OCI-LY7 (cell line): ENCODE results near the gene DNAH14. TPM values are rescaled to one million over a fixed set of nuclear protein-coding genes. Genes with fewer than 3 reads are reported as not detected.

ENCODE experiments used
- BruUV-seq: library from RNA; stranded (reverse); fragments of 400-500 nt; replicated peaks from 2 replicates; lab custom pipeline; 2021; lab: Mats Ljungman, UMichigan
- CTCF ChIA-PET: fragments of 300-600 bp; sonication (Branson Sonifier 250); formaldehyde crosslinking; loops from one replicate; lab custom pipeline; 2022; ENCODE audit warnings: antibody characterized with exemption; ENCODE audit not compliant: unreplicated experiment; lab: Charles Lee
- POLR2A ChIA-PET: fragments of 300-600 bp; sonication (Branson Sonifier 250); formaldehyde crosslinking; loops from one replicate; lab custom pipeline; 2022; ENCODE audit warnings: antibody characterized with exemption; lab: Charles Lee
- DNase-seq: peaks from one replicate; pipeline ENCODE4 v3.0.0-alpha.2; 2015; ENCODE audit warnings: low spot score
- H2AFZ ChIP-seq: fragments of 200-600 bp; sonication (generic), shearing (Covaris generic); 2 replicates; pipeline ENCODE4 v1.6.1; 2014; ENCODE audit warnings: mild to moderate bottlenecking, antibody characterized with exemption, low read length, moderate library complexity
- H3K27ac ChIP-seq: fragments of 200-600 bp; sonication (generic); 2 replicates; pipeline ENCODE4 v1.5.1; 2014; ENCODE audit warnings: mixed run types, low read depth, mild to moderate bottlenecking, moderate library complexity, low read length, inconsistent platforms; ENCODE audit not compliant: poor library complexity, severe bottlenecking
- H3K36me3 ChIP-seq: fragments of 200-600 bp; sonication (generic); 2 replicates; pipeline ENCODE4 v1.6.1; 2014; ENCODE audit warnings: mild to moderate bottlenecking, antibody characterized with exemption, low read length, moderate library complexity, mixed read lengths; ENCODE audit not compliant: insufficient read depth
- H3K4me1 ChIP-seq: fragments of 200-600 bp; sonication (generic); 2 replicates; pipeline ENCODE4 v1.5.1; 2014; ENCODE audit warnings: mild to moderate bottlenecking, low read length; ENCODE audit not compliant: insufficient read depth, poor library complexity, severe bottlenecking
- H3K4me2 ChIP-seq: fragments of 200-600 bp; sonication (generic); 2 replicates; pipeline ENCODE4 v1.6.1; 2014; ENCODE audit warnings: mild to moderate bottlenecking, low read length
- H3K4me3 ChIP-seq: fragments of 200-600 bp; sonication (generic); 2 replicates; pipeline ENCODE4 v1.5.1; 2014; ENCODE audit warnings: mild to moderate bottlenecking, low read depth, low read length; ENCODE audit not compliant: poor library complexity, severe bottlenecking
- H3K79me2 ChIP-seq: fragments of 200-600 bp; sonication (generic); 2 replicates; pipeline ENCODE4 v1.6.1; 2016; ENCODE audit warnings: low read depth, mild to moderate bottlenecking, low read length, moderate library complexity, mixed read lengths; ENCODE audit not compliant: insufficient read depth
- H3K9me2 ChIP-seq: fragments of 200-600 bp; sonication (generic); 2 replicates; pipeline ENCODE4 v1.6.1; 2016; ENCODE audit warnings: mild to moderate bottlenecking, low read length, mixed read lengths; ENCODE audit not compliant: insufficient read depth
- H3K9me3 ChIP-seq: fragments of 200-600 bp; sonication (generic); 2 replicates; pipeline ENCODE4 v1.6.1; 2014; ENCODE audit warnings: mild to moderate bottlenecking, mixed run types, low read length, mixed read lengths
- H4K20me1 ChIP-seq: fragments of 200-600 bp; sonication (generic); 2 replicates; pipeline ENCODE4 v1.6.1; 2014; ENCODE audit warnings: mild to moderate bottlenecking, antibody characterized with exemption, low read length, moderate library complexity, mixed read lengths; ENCODE audit not compliant: insufficient read depth
- EZH2phosphoT487 ChIP-seq: fragments of 200-600 bp; sonication (generic); IDR thresholded peaks from 2 replicates; pipeline ENCODE4 v1.6.1; 2018; ENCODE audit warnings: low read depth, borderline replicate concordance, mild to moderate bottlenecking, mixed run types, antibody characterized with exemption, low read length, moderate library complexity, mixed read lengths
- intact Hi-C: fragments of 100-400 bp; cut with micrococcal nuclease; formaldehyde crosslinking; loops from one replicate; pipeline ENCODE4 v1.10.0; 2022; ENCODE audit not compliant: unreplicated experiment
- total RNA-seq, 2 experiments: library from RNA; depleted of rRNA in 1 of 2; stranded (reverse); fragments of >200 nt in 1 of 2; shearing (Covaris generic) in 1 of 2; gene quantifications; 2 replicates each; pipeline ENCODE4 v1.2.3, GENCODE V29; 2014 to 2022
- TF ChIP-seq, protein P1 (sequence below): fragments of 200-600 bp; sonication (generic); conservative IDR thresholded peaks from 2 replicates; pipeline ENCODE4 v1.5.1; 2014; ENCODE audit warnings: mild to moderate bottlenecking, antibody characterized with exemption, low read length, moderate library complexity, mixed read lengths

The DNAH14 gene
- total RNA-seq, 2 experiments from 2014 or later: not detected

DNA sequence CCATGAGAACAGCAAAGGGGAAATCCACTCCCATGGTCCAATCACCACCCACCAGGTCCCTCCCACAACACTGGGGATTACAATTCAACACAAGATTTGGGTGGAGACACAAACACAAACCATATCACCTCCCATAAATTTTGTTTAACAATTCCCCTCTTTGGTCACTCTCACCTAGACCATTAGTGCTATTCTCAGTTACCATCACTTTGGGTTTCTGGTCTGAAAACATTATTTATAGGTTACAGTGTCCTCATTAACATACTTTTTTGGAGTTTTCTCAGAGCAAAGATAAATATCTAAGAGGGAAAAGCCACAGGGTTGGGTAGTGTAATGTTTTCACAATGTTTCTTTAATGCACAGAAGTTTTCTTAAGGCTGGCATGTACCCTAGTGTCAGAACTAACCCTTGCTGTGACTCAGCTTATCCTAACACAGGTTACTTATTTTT, 47.7 kb upstream of the DNAH14 start:
- no peaks in the 10 kb centered on the region for H3K79me2 ChIP-seq
- CTCF ChIA-PET: no interaction called here
- POLR2A ChIA-PET: interaction anchor here (0.6 to 0.7 kb wide), 2 partner anchors 28 to 449 kb away, joined by 5 read pairs; no protein-coding TSS in a partner anchor

DNA sequence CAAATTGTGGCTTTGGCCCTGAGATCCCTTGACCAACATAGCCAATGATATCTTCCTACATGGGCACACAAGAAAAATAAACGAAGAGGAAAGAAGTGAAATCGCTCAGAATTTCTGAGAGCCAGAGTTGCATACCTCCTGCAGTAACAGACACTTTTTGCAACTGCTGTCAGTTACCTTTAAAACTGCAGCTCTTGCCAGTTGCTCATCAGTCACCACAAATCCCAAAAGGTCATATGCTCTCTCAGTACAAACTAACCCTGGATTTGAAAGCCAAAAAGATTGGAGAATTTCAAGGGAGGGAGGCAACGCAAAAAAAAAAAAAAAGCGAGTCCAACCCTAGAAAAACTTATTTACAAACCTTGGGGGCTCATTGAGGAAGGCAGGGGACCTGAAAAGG, 47.2 kb upstream of the DNAH14 start:
- no peak overlapping the region for H2AFZ ChIP-seq
- intact Hi-C loops: no loop called here
- no peaks in the 10 kb centered on the region for H3K36me3 ChIP-seq
- no peak overlapping the region for H3K4me3 ChIP-seq
- no peak overlapping the region for H3K4me2 ChIP-seq
- POLR2A ChIA-PET: interaction anchor here (0.6 kb wide), 2 partner anchors 28 to 71 kb away, joined by 3 to 5 read pairs; no protein-coding TSS in a partner anchor
- H4K20me1 ChIP-seq: no peaks in the 10 kb centered on the region
- CTCF ChIA-PET: no interaction called here
- H3K9me3 ChIP-seq: no peaks in the 10 kb centered on the region
- no peak for DNase-seq
- H3K27ac ChIP-seq: no peak overlapping the region
- no peaks in the 10 kb centered on the region for H3K9me2 ChIP-seq
- no peaks in the 10 kb centered on the region for H3K4me1 ChIP-seq
- H3K79me2 ChIP-seq: no peaks in the 10 kb centered on the region
- BruUV-seq: no TSS peak
- no peak for TF ChIP-seq EZH2phosphoT487
- TF ChIP-seq, protein P1, sequence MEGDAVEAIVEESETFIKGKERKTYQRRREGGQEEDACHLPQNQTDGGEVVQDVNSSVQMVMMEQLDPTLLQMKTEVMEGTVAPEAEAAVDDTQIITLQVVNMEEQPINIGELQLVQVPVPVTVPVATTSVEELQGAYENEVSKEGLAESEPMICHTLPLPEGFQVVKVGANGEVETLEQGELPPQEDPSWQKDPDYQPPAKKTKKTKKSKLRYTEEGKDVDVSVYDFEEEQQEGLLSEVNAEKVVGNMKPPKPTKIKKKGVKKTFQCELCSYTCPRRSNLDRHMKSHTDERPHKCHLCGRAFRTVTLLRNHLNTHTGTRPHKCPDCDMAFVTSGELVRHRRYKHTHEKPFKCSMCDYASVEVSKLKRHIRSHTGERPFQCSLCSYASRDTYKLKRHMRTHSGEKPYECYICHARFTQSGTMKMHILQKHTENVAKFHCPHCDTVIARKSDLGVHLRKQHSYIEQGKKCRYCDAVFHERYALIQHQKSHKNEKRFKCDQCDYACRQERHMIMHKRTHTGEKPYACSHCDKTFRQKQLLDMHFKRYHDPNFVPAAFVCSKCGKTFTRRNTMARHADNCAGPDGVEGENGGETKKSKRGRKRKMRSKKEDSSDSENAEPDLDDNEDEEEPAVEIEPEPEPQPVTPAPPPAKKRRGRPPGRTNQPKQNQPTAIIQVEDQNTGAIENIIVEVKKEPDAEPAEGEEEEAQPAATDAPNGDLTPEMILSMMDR: no peak

More for the DNA sequence above, 47.7 kb upstream of the DNAH14 start:
- no TSS peak for BruUV-seq
- no peaks in the 10 kb centered on the region for H4K20me1 ChIP-seq
- no peak overlapping the region for H2AFZ ChIP-seq
- H3K27ac ChIP-seq: no peak overlapping the region
- no peak overlapping the region for H3K4me2 ChIP-seq
- DNase-seq: no peak
- H3K4me3 ChIP-seq: no peak overlapping the region
- H3K36me3 ChIP-seq: no peaks in the 10 kb centered on the region
- intact Hi-C loops: no loop called here
- no peaks in the 10 kb centered on the region for H3K9me3 ChIP-seq
- TF ChIP-seq, protein P1: no peak
- TF ChIP-seq EZH2phosphoT487: no peak
- H3K4me1 ChIP-seq: no peaks in the 10 kb centered on the region
- H3K9me2 ChIP-seq: no peaks in the 10 kb centered on the region

DNA sequence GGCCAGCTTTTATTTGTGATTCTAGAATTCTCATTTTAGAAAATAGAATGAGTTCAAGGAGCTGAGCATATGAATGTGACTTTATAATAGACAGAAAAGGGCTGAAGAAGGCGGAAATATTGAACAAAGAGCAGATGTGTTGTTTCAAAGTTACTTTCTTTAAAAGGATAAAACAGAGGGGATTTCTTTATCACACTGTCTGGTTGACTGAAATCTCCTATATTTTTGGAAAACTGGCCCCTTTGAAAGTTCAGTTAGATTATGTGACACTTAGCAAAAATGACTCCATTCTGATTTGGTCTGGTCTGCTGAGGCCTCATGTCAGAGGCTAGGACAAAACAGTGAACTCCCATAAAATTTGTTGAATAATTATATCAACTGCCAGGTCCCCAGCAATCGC, 46.4 kb upstream of the DNAH14 start:
- intact Hi-C loops: no loop called here
- Histone ChIP-seq H3K4me2 (no peak overlapping the region), H3K36me3 (no peaks in the 10 kb centered on the region), H3K27ac (no peak overlapping the region), H3K79me2 (no peaks in the 10 kb centered on the region), H3K9me3 (no peaks in the 10 kb centered on the region), H2AFZ (no peak overlapping the region), H3K9me2 (no peaks in the 10 kb centered on the region), H3K4me3 (no peak overlapping the region), H4K20me1 (no peaks in the 10 kb centered on the region), H3K4me1 (no peaks in the 10 kb centered on the region)
- TF ChIP-seq, protein P1: no peak
- TF ChIP-seq EZH2phosphoT487: no peak
- no TSS peak for BruUV-seq
- CTCF ChIA-PET: no interaction called here
- no peak for DNase-seq
- POLR2A ChIA-PET: interaction anchor here (0.6 kb wide), 1 partner anchor 70 kb away, joined by 3 read pairs; no protein-coding TSS in a partner anchor
